Measurements from ENCODE around the gene FRAT1. TPM values are rescaled to one million over a fixed set of nuclear protein-coding genes. Genes with fewer than 3 reads are reported as not detected.

FRAT1 gene
- total and polyA plus RNA-seq, 2 of the 13 experiments (the other 11 are each of a cell fraction or from before 2014, with no cell fraction given) = 1.7 to 2.3 TPM

DNA sequence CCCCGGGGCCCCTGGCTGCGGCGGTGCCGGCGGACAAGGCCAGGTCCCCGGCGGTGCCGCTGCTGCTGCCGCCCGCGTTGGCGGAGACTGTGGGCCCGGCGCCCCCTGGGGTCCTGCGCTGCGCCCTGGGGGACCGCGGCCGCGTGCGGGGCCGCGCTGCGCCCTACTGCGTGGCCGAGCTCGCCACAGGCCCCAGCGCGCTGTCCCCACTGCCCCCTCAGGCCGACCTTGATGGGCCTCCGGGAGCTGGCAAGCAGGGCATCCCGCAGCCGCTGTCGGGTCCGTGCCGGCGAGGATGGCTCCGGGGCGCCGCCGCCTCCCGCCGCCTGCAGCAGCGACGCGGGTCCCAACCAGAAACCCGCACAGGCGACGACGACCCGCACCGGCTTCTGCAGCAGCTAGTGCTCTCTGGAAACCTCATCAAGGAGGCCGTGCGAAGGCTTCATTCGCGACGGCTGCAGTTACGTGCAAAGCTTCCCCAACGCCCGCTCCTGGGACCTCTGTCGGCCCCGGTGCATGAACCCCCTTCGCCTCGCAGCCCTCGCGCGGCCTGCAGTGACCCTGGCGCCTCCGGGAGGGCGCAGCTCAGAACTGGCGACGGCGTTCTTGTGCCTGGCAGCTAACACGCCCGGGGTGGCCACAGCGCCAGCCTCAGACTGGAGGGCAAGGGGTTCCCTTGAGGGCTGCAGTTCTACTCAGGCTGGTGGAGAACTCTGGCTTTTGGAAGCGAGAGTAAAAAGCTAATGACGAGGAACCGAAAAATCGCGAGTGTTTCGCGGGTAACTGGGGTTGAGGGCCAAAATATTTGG lies 804 bp downstream of the FRAT1 start (continued):
- TF ChIP-seq, protein P1, sequence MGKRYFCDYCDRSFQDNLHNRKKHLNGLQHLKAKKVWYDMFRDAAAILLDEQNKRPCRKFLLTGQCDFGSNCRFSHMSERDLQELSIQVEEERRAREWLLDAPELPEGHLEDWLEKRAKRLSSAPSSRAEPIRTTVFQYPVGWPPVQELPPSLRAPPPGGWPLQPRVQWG (CRISPR knock-in tag; IDR thresholded peaks at IDR 0.05; ENCODE audit: borderline replicate concordance, low read depth) = no peak
- TF ChIP-seq HOXA3 (CRISPR knock-in tag; IDR thresholded peaks at IDR 0.05) = peak; percentile 48; the same call in 1 of the 2 replicates
- TF ChIP-seq, protein P2, sequence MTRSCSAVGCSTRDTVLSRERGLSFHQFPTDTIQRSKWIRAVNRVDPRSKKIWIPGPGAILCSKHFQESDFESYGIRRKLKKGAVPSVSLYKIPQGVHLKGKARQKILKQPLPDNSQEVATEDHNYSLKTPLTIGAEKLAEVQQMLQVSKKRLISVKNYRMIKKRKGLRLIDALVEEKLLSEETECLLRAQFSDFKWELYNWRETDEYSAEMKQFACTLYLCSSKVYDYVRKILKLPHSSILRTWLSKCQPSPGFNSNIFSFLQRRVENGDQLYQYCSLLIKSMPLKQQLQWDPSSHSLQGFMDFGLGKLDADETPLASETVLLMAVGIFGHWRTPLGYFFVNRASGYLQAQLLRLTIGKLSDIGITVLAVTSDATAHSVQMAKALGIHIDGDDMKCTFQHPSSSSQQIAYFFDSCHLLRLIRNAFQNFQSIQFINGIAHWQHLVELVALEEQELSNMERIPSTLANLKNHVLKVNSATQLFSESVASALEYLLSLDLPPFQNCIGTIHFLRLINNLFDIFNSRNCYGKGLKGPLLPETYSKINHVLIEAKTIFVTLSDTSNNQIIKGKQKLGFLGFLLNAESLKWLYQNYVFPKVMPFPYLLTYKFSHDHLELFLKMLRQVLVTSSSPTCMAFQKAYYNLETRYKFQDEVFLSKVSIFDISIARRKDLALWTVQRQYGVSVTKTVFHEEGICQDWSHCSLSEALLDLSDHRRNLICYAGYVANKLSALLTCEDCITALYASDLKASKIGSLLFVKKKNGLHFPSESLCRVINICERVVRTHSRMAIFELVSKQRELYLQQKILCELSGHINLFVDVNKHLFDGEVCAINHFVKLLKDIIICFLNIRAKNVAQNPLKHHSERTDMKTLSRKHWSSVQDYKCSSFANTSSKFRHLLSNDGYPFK (CRISPR knock-in tag; IDR thresholded peaks at IDR 0.05; ENCODE audit: borderline replicate concordance) = peak; percentile 61; the same call in 1 of the 2 replicates
- TF ChIP-seq, protein P3, sequence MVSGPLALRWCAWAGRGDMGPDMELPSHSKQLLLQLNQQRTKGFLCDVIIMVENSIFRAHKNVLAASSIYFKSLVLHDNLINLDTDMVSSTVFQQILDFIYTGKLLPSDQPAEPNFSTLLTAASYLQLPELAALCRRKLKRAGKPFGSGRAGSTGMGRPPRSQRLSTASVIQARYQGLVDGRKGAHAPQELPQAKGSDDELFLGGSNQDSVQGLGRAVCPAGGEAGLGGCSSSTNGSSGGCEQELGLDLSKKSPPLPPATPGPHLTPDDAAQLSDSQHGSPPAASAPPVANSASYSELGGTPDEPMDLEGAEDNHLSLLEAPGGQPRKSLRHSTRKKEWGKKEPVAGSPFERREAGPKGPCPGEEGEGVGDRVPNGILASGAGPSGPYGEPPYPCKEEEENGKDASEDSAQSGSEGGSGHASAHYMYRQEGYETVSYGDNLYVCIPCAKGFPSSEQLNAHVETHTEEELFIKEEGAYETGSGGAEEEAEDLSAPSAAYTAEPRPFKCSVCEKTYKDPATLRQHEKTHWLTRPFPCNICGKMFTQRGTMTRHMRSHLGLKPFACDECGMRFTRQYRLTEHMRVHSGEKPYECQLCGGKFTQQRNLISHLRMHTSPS (CRISPR knock-in tag; IDR thresholded peaks at IDR 0.05; ENCODE audit: low read depth) = peak; percentile 88
- TF ChIP-seq ZNF616 (CRISPR knock-in tag; IDR thresholded peaks at IDR 0.05; ENCODE audit: low read depth) = no peak
- TF ChIP-seq, protein P4, sequence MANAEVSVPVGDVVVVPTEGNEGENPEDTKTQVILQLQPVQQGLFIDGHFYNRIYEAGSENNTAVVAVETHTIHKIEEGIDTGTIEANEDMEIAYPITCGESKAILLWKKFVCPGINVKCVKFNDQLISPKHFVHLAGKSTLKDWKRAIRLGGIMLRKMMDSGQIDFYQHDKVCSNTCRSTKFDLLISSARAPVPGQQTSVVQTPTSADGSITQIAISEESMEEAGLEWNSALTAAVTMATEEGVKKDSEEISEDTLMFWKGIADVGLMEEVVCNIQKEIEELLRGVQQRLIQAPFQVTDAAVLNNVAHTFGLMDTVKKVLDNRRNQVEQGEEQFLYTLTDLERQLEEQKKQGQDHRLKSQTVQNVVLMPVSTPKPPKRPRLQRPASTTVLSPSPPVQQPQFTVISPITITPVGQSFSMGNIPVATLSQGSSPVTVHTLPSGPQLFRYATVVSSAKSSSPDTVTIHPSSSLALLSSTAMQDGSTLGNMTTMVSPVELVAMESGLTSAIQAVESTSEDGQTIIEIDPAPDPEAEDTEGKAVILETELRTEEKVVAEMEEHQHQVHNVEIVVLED (CRISPR knock-in tag; IDR thresholded peaks at IDR 0.05; ENCODE audit: borderline replicate concordance) = 0 out of 2 replicates have a peak, but pooled peaks have one; percentile 30
- peak; percentile 11 for TF ChIP-seq TEAD3 (CRISPR knock-in tag; optimal IDR thresholded peaks at IDR 0.05; ENCODE audit: borderline replicate concordance)
- TF ChIP-seq, protein P5, sequence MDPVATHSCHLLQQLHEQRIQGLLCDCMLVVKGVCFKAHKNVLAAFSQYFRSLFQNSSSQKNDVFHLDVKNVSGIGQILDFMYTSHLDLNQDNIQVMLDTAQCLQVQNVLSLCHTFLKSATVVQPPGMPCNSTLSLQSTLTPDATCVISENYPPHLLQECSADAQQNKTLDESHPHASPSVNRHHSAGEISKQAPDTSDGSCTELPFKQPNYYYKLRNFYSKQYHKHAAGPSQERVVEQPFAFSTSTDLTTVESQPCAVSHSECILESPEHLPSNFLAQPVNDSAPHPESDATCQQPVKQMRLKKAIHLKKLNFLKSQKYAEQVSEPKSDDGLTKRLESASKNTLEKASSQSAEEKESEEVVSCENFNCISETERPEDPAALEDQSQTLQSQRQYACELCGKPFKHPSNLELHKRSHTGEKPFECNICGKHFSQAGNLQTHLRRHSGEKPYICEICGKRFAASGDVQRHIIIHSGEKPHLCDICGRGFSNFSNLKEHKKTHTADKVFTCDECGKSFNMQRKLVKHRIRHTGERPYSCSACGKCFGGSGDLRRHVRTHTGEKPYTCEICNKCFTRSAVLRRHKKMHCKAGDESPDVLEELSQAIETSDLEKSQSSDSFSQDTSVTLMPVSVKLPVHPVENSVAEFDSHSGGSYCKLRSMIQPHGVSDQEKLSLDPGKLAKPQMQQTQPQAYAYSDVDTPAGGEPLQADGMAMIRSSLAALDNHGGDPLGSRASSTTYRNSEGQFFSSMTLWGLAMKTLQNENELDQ (CRISPR knock-in tag; IDR thresholded peaks at IDR 0.05; ENCODE audit: borderline replicate concordance) = 0 out of 2 replicates have a peak, but pooled peaks have one; percentile 53
- TF ChIP-seq, protein P6, sequence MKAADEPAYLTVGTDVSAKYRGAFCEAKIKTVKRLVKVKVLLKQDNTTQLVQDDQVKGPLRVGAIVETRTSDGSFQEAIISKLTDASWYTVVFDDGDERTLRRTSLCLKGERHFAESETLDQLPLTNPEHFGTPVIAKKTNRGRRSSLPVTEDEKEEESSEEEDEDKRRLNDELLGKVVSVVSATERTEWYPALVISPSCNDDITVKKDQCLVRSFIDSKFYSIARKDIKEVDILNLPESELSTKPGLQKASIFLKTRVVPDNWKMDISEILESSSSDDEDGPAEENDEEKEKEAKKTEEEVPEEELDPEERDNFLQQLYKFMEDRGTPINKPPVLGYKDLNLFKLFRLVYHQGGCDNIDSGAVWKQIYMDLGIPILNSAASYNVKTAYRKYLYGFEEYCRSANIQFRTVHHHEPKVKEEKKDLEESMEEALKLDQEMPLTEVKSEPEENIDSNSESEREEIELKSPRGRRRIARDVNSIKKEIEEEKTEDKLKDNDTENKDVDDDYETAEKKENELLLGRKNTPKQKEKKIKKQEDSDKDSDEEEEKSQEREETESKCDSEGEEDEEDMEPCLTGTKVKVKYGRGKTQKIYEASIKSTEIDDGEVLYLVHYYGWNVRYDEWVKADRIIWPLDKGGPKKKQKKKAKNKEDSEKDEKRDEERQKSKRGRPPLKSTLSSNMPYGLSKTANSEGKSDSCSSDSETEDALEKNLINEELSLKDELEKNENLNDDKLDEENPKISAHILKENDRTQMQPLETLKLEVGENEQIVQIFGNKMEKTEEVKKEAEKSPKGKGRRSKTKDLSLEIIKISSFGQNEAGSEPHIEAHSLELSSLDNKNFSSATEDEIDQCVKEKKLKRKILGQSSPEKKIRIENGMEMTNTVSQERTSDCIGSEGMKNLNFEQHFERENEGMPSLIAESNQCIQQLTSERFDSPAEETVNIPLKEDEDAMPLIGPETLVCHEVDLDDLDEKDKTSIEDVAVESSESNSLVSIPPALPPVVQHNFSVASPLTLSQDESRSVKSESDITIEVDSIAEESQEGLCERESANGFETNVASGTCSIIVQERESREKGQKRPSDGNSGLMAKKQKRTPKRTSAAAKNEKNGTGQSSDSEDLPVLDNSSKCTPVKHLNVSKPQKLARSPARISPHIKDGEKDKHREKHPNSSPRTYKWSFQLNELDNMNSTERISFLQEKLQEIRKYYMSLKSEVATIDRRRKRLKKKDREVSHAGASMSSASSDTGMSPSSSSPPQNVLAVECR (CRISPR knock-in tag; IDR thresholded peaks at IDR 0.05; ENCODE audit: borderline replicate concordance) = peak; percentile 7; the same call in 1 of the 2 replicates
- 0 out of 2 replicates have a peak, but pooled peaks have one; percentile 37 for TF ChIP-seq ZNF792 (CRISPR knock-in tag; IDR thresholded peaks at IDR 0.05)
- peak; percentile 26 for TF ChIP-seq RAD21 (CRISPR knock-in tag; IDR thresholded peaks at IDR 0.05)
- no peak for TF ChIP-seq FOXP1 (IDR thresholded peaks at IDR 0.05)
- TF ChIP-seq FOXP1 (CRISPR knock-in tag; IDR thresholded peaks at IDR 0.05) = 0 out of 2 replicates have a peak, but pooled peaks have one; percentile 19
- TF ChIP-seq ZFY (CRISPR knock-in tag; IDR thresholded peaks at IDR 0.05) = peak; percentile 68

All from HepG2 (cell line).